ENCODE data around the gene PDE10A. TPM values are rescaled to one million over a fixed set of nuclear protein-coding genes. Genes with fewer than 3 reads are reported as not detected.
"Not testable (repeated sequence)": the region's sequence is repeated elsewhere in the genome, so short reads cannot be mapped to it uniquely, and the experiment has no call there.

Gene PDE10A
- total and polyA plus RNA-seq, 2 experiments from 2014 or later = 2.0 to 7.2 TPM

GRCh38 chr6:165508321-165508869 is 154.6 kb downstream of the PDE10A start:
- Histone ChIP-seq H3K4me3 (no peak overlapping the region), H3K36me3 (replicated peaks; ENCODE audit: insufficient read depth, low read depth) (no peaks in the 10 kb centered on the region), H3K9me2 (replicated peaks; ENCODE audit: insufficient read depth) (no peaks in the 10 kb centered on the region), H3K4me2 (no peak overlapping the region), H3K27me3 (no peaks in the 10 kb centered on the region), H4K20me1 (ENCODE audit: insufficient read depth, poor library complexity, severe bottlenecking) (no peaks in the 10 kb centered on the region), H3K79me2 (no peaks in the 10 kb centered on the region), H3K4me1 (ENCODE audit: insufficient read depth) (no peaks in the 10 kb centered on the region), H2AFZ (no peak overlapping the region), H3K27ac (no peak overlapping the region), H3K9me3 (ENCODE audit: low read depth) (no peaks in the 10 kb centered on the region)
- WGBS (ENCODE audit: low lambda C conversion rate, missing lambda C conversion rate) = 50% methylated on average over 2 of the region's 2 CpGs
- TF ChIP-seq EZH2phosphoT487 (IDR thresholded peaks at IDR 0.05; ENCODE audit: low read depth, severe bottlenecking, unreplicated experiment) (no peak), EZH2 (IDR thresholded peaks at IDR 0.05; ENCODE audit: borderline replicate concordance) (no peak), CTCF (IDR thresholded peaks at IDR 0.05; ENCODE audit: poor library complexity) (no peak)
- DNase-seq (ENCODE audit: low spot score) = no peak

GRCh38 chr6:165506657-165507056 is 156.4 kb downstream of the PDE10A start:
- H3K4me2 ChIP-seq = no peak overlapping the region
- TF ChIP-seq CTCF (IDR thresholded peaks at IDR 0.05; ENCODE audit: poor library complexity) (no peak), EZH2phosphoT487 (IDR thresholded peaks at IDR 0.05; ENCODE audit: low read depth, severe bottlenecking, unreplicated experiment) (no peak), EZH2 (IDR thresholded peaks at IDR 0.05; ENCODE audit: borderline replicate concordance) (no peak)
- H3K36me3 ChIP-seq (replicated peaks; ENCODE audit: insufficient read depth, low read depth) = no peaks in the 10 kb centered on the region
- H3K4me3 ChIP-seq = no peak overlapping the region
- no peaks in the 10 kb centered on the region for H3K4me1 ChIP-seq (ENCODE audit: insufficient read depth)
- peaks cover 4% of the 10 kb centered on the region for H3K9me3 ChIP-seq (ENCODE audit: low read depth)
- H4K20me1 ChIP-seq (ENCODE audit: insufficient read depth, poor library complexity, severe bottlenecking) = no peaks in the 10 kb centered on the region
- no peak for DNase-seq (ENCODE audit: low spot score)
- no peaks in the 10 kb centered on the region for H3K9me2 ChIP-seq (replicated peaks; ENCODE audit: insufficient read depth)
- no peaks in the 10 kb centered on the region for H3K27me3 ChIP-seq
- no peak overlapping the region for H2AFZ ChIP-seq
- H3K27ac ChIP-seq = no peak overlapping the region
- 86% methylated on average over 2 of the region's 2 CpGs for WGBS (ENCODE audit: low lambda C conversion rate, missing lambda C conversion rate)
- no peaks in the 10 kb centered on the region for H3K79me2 ChIP-seq

- H3K4me1 ChIP-seq (ENCODE audit: insufficient read depth); H3K36me3 ChIP-seq (replicated peaks; ENCODE audit: insufficient read depth, low read depth); H3K4me2 ChIP-seq; H3K27me3 ChIP-seq; H3K4me3 ChIP-seq; H2AFZ ChIP-seq; H3K9me3 ChIP-seq (ENCODE audit: low read depth); H3K9me2 ChIP-seq (replicated peaks; ENCODE audit: insufficient read depth); H4K20me1 ChIP-seq (ENCODE audit: insufficient read depth, poor library complexity, severe bottlenecking); H3K79me2 ChIP-seq: not testable (repeated sequence)
- WGBS (ENCODE audit: low lambda C conversion rate, missing lambda C conversion rate) = 54% methylated on average over 6 of the region's 6 CpGs
- peak; percentile 8 for DNase-seq (ENCODE audit: low spot score)
- peak overlapping the region; percentile 33 for H3K27ac ChIP-seq
These were observed 162.7 kb downstream of the PDE10A start for GRCh38 chr6:165500214-165500907.

GRCh38 chr6:165497472-165497871 is 165.6 kb downstream of the PDE10A start:
- Histone ChIP-seq H3K4me2 (no peak overlapping the region), H3K9me3 (ENCODE audit: low read depth) (peaks cover 4% of the 10 kb centered on the region)
- WGBS (ENCODE audit: low lambda C conversion rate, missing lambda C conversion rate) = 81% methylated on average over 4 of the region's 4 CpGs

More at GRCh38 chr6:165497472-165497871, 165.6 kb downstream of the PDE10A start:
- H3K79me2 ChIP-seq = no peaks in the 10 kb centered on the region
- H4K20me1 ChIP-seq (ENCODE audit: insufficient read depth, poor library complexity, severe bottlenecking) = no peaks in the 10 kb centered on the region
- DNase-seq (ENCODE audit: low spot score) = no peak
- no peak overlapping the region for H3K27ac ChIP-seq
- H3K36me3 ChIP-seq (replicated peaks; ENCODE audit: insufficient read depth, low read depth) = no peaks in the 10 kb centered on the region
- no peaks in the 10 kb centered on the region for H3K4me1 ChIP-seq (ENCODE audit: insufficient read depth)
- no peak overlapping the region for H3K4me3 ChIP-seq
- H3K9me2 ChIP-seq (replicated peaks; ENCODE audit: insufficient read depth) = no peaks in the 10 kb centered on the region
- TF ChIP-seq EZH2phosphoT487 (IDR thresholded peaks at IDR 0.05; ENCODE audit: low read depth, severe bottlenecking, unreplicated experiment) (no peak), EZH2 (IDR thresholded peaks at IDR 0.05; ENCODE audit: borderline replicate concordance) (no peak), CTCF (IDR thresholded peaks at IDR 0.05; ENCODE audit: poor library complexity) (no peak)
- H2AFZ ChIP-seq = no peak overlapping the region
- no peaks in the 10 kb centered on the region for H3K27me3 ChIP-seq
